Activated CD8-positive, alpha-beta T cell treated with anti-CD3 and anti-CD28 coated beads, Interleukin-2, amount 10 ng/mL, durations not matched to agents 7 days and 5 days (primary cell): ENCODE results near the gene TMEM63C. TPM values are rescaled to one million over a fixed set of nuclear protein-coding genes. Genes with fewer than 3 reads are reported as not detected.

Experiments
- ATAC-seq: fragments of 150-1000 bp; cut with Tn5 transposase; one replicate; pipeline ENCODE4 v1.10.0; 2021; ENCODE audit warnings: moderate library complexity
- CTCF ChIA-PET: fragments of 350-600 bp; sonication (Branson Sonifier 250); formaldehyde crosslinking; loops from one replicate; lab custom pipeline; 2021; ENCODE audit warnings: antibody characterized with exemption; lab: Charles Lee
- POLR2A ChIA-PET: fragments of 350-600 bp; sonication (Branson Sonifier 250); formaldehyde crosslinking; loops from one replicate; lab custom pipeline; 2021; ENCODE audit warnings: antibody characterized with exemption; lab: Charles Lee
- DNase-seq: peaks from one replicate; pipeline ENCODE4 v3.0.0-alpha.2; 2020
- H3K27ac Mint-ChIP-seq: one replicate; pipeline ENCODE4 v1.8.0; 2021; ENCODE audit warnings: mild to moderate bottlenecking, mixed read lengths
- H3K27me3 Mint-ChIP-seq: one replicate; pipeline ENCODE4 v1.8.0; 2021; ENCODE audit warnings: low read depth, mixed read lengths
- H3K36me3 Mint-ChIP-seq: one replicate; pipeline ENCODE4 v1.8.0; 2021; ENCODE audit warnings: low read depth, mixed read lengths
- H3K4me1 Mint-ChIP-seq: one replicate; pipeline ENCODE4 v1.8.0; 2021; ENCODE audit warnings: low read depth, mixed read lengths
- H3K4me3 Mint-ChIP-seq: one replicate; pipeline ENCODE4 v1.8.0; 2021; ENCODE audit warnings: mild to moderate bottlenecking, mixed read lengths
- H3K9me3 Mint-ChIP-seq: one replicate; pipeline ENCODE4 v1.8.0; 2022; ENCODE audit warnings: mixed read lengths; ENCODE audit not compliant: insufficient read depth
- total RNA-seq, 2 experiments: library from RNA; stranded (reverse); gene quantifications; one replicate each; pipeline ENCODE4 v1.2.3, GENCODE V29; 2021

The TMEM63C gene
- total RNA-seq, 2 experiments from 2014 or later = 0.73 to 0.74 TPM

DNA sequence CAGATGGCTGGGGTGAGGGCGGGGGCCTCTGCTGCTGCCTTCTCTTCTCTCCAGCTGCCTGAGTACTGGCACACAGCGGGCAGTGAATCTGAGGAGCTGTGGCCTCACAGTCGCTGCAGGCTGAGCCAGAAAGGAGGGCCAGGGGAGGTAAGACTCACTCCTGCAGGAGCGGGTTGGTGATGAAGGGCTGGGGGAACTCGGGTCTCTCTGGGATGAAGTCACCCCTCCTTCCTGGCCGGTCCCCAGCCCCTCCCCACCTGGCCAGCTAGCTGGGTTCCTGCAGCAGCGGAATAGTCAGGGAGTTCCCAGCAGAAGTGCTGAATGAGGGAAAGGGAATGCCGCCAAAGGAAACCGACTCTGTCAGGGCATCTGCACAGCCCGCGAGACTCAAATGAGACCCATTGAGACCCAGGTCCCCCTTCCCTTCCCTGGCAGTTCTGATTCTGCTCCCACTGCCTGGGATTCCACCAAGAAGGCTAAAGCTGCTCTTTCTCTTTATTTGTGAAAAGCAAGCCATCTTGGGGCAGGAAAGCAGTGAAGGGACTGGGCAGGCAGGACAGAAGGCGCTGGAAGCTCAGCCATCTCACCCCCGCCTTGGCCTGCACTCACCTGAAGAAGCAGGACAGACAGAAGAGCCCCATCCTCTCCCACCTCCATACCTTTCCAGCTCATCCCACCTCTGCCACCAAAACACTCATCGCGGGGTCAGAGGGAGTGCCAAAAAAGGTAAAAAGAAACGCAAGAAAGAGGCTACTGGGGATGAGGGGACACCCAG is 84.2 kb downstream of the TMEM63C start:
- ATAC-seq (no peak), DNase-seq (no peak)
- peaks cover 35% of the 10 kb centered on the region for H3K27me3 Mint-ChIP-seq
- peaks cover 4% of the 10 kb centered on the region for H3K4me1 Mint-ChIP-seq
- POLR2A ChIA-PET = no interaction called here
- H3K36me3 Mint-ChIP-seq = no peaks in the 10 kb centered on the region
- no peak overlapping the region for H3K27ac Mint-ChIP-seq
- CTCF ChIA-PET = interaction anchor here (1.5 kb wide), 1 partner anchor 24 kb away, joined by 3 read pairs; no protein-coding TSS in a partner anchor
- H3K4me3 Mint-ChIP-seq = no peak overlapping the region
- H3K9me3 Mint-ChIP-seq = no peaks in the 10 kb centered on the region

DNA sequence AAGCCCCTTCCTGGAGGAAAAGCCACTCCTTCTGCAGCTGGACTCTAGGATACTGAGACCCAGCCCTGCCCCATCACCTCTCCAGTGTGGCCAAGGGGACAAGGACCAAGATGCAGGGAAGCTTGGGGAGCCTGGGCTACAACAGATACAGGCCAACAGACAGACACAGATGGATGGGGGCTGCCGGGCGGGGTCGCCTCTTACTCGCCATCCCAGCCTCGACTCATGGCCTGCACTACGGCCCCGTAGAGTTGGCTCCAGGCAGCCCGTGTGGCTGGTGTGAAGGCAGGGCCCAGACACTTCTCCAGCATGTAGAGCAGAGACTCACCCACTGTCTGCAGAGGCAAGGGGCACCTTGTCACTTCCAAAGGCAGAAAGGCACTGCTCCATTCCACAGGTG is 84.7 kb downstream of the TMEM63C start:
- Mint-ChIP-seq H3K27me3 (peaks cover 38% of the 10 kb centered on the region), H3K9me3 (no peaks in the 10 kb centered on the region), H3K27ac (no peak overlapping the region), H3K36me3 (no peaks in the 10 kb centered on the region), H3K4me3 (no peak overlapping the region), H3K4me1 (peaks cover 4% of the 10 kb centered on the region)
- ATAC-seq (no peak), DNase-seq (no peak)
- ChIA-PET POLR2A (no interaction called here), CTCF (interaction anchor here (1.5 kb wide), 1 partner anchor 25 kb away, joined by 3 read pairs; no protein-coding TSS in a partner anchor)

DNA sequence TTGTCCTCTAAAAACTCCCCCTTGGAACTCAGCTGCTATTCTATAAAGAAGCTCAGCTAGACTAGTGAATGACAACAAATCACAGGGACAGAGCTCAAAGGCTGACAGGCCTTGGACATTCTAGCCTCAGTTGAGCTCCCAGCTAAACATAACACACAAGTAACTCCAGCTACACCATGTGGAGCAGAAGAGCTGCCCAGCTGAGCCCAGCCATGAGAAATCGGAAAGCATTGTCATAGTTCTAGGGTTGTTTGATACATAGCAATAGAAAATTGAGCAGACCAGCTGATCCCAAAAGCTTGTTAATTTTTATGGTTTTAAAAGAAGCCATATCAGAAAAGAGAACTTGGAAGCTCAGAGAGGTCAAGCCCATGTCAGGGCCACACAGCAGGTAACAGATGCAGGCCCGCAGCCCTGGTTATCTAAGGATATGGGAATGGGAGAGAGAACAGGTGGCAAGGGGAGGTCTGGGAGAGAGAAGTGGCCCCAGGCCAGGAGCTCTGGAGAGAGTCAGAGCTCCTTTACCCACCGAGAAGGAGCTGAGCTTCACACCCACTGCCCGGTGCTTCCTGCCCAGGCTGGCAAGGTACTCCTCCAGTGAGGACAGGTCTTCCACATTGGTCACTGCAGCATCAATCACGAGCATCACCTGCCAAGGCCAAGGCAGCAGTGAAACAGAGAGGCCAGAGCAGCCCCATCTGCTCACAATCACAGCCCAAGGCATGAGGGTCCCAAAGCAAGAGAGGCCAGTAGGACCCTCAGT is 86.5 kb downstream of the TMEM63C start:
- ChIA-PET CTCF (no interaction called here), POLR2A (no interaction called here)
- DNase-seq (no peak), ATAC-seq (no peak)
- no peak overlapping the region for H3K4me3 Mint-ChIP-seq
- no peaks in the 10 kb centered on the region for H3K9me3 Mint-ChIP-seq
- no peaks in the 10 kb centered on the region for H3K36me3 Mint-ChIP-seq
- H3K4me1 Mint-ChIP-seq = peaks cover 4% of the 10 kb centered on the region
- H3K27me3 Mint-ChIP-seq = peaks cover 41% of the 10 kb centered on the region
- no peak overlapping the region for H3K27ac Mint-ChIP-seq

DNA sequence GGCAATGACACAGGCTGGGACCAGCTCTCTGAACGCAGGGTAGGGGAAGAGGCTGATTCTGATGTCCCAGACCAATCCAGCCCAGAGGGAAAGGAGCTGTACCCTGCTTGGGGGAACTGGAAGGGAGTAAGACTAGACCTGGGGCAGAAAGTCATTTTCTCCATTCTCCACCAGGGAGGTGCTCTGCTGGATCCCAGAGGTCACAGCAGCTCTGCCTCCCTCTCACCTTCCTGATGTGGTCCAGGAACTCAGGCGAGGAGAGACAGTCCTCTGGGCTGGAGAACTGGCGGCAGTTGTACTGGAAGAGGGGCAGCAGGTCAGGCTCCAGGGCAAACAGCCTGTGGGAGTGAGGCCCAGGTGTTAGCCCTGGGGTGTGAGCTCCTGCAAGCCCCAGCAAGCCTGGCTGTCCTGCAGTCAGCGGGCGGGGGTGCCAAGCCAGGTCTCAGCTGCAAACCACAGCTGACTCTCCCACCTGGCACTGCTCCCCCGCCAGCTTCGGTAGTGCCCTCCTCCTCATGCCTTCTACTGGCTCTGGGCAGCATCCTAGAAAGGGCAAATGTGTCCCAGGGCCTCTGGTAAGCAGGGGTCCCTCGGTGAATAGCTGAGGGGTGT is 87.5 kb downstream of the TMEM63C start:
- Mint-ChIP-seq H3K27me3 (peaks cover 34% of the 10 kb centered on the region), H3K4me1 (peaks cover 4% of the 10 kb centered on the region)
- CTCF ChIA-PET = no interaction called here

DNA sequence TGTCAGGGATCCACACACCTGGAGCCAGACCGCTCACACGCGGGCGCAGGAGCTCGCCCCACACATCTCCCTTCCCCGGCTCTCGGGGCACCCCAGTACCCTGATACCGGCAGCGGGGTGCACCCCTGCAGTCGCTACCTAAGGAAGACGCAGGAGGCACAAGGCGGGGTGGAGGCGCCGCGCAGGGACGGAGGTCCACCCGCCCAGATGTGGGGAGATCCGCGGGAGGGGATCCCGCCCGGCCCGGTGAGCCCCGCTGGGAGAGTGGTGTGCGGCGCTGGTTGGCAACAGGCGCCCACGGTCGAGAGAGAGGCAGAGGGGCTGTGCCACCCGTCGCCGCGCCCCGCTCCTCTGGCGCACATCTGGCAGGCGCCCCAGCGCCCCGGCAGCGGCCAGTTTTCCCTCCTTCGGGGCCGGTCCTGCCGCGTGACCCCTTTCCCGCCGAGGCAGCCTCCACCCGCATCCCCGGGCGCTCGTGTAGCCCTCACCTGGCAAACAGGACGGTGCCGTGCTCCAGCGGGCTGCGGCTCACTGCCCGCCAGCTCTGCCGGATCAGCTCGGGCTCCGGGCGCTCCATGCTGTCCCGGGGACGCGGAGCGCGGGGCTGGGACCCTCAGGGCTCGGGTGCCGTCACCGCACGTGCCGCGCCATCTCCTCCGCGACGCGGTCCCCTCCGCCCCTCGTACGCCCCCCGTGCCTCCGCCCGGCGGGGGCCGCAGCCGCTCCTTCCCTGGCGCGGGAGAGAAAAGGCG is 88.9 kb downstream of the TMEM63C start:
- Mint-ChIP-seq H3K9me3 (no peaks in the 10 kb centered on the region), H3K4me1 (peaks cover 3% of the 10 kb centered on the region), H3K27me3 (peaks cover 34% of the 10 kb centered on the region), H3K4me3 (no peak overlapping the region), H3K36me3 (no peaks in the 10 kb centered on the region), H3K27ac (no peak overlapping the region)
- no peak for DNase-seq
- ATAC-seq = no peak
- ChIA-PET POLR2A (no interaction called here), CTCF (no interaction called here)

More for the DNA sequence above, 87.5 kb downstream of the TMEM63C start:
- Mint-ChIP-seq H3K27ac (no peak overlapping the region), H3K4me3 (no peak overlapping the region), H3K36me3 (no peaks in the 10 kb centered on the region), H3K9me3 (no peaks in the 10 kb centered on the region)
- POLR2A ChIA-PET = no interaction called here
- ATAC-seq (no peak), DNase-seq (no peak)

GRCh38 chr14:77271113-77271710 is 89.6 kb downstream of the TMEM63C start, which contains the start of gene NGB:
Gene NGB, minus strand, starts transcription at chr14:77271206. Its CDS starts 269 bp downstream, at chr14:77270937.
- DNase-seq = no peak
- Mint-ChIP-seq H3K9me3 (no peaks in the 10 kb centered on the region), H3K4me3 (no peak within 1 kb of the TSS), H3K27me3 (peaks cover 34% of the 10 kb centered on the region), H3K36me3 (no peaks in the 10 kb centered on the region), H3K4me1 (peaks cover 3% of the 10 kb centered on the region), H3K27ac (no peak within 1 kb of the TSS)
- CTCF ChIA-PET = no interaction called here
- POLR2A ChIA-PET = no interaction called here
- no peak for ATAC-seq

- H3K4me3 Mint-ChIP-seq = no peak overlapping the region
- DNase-seq (no peak), ATAC-seq (no peak)
- H3K27me3 Mint-ChIP-seq = peaks cover 34% of the 10 kb centered on the region
- H3K27ac Mint-ChIP-seq = no peak overlapping the region
- H3K4me1 Mint-ChIP-seq = peaks cover 3% of the 10 kb centered on the region
- ChIA-PET CTCF (interaction anchor here (1.4 kb wide), 1 partner anchor 59 kb away, joined by 5 read pairs; no protein-coding TSS in a partner anchor), POLR2A (no interaction called here)
- H3K9me3 Mint-ChIP-seq = no peaks in the 10 kb centered on the region
- H3K36me3 Mint-ChIP-seq = no peaks in the 10 kb centered on the region
These were observed 90.7 kb downstream of the TMEM63C start for GRCh38 chr14:77272261-77272660.

DNA sequence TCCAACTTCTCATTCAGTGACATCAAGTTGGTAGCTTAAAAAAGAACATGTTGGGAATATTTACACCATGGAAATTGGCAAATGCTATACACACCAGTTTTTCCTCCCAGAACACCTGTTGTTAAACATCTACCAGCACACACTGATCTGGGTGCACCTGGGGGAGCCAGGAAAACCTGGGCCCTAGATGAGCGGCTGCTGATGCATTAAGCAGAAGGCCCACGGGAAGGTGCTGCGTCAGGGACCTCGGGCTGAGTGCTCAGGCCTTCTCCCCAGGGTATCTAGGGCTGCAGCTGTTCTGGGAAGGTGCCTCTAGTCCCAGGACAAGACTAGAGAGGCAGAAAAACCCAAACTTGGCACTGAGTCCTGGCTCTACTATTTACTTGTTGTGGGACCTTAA is 92.2 kb downstream of the TMEM63C start:
- DNase-seq (no peak), ATAC-seq (no peak)
- Mint-ChIP-seq H3K36me3 (no peaks in the 10 kb centered on the region), H3K4me1 (peaks cover 3% of the 10 kb centered on the region), H3K9me3 (no peaks in the 10 kb centered on the region), H3K4me3 (no peak overlapping the region), H3K27me3 (peaks cover 25% of the 10 kb centered on the region), H3K27ac (no peak overlapping the region)
- ChIA-PET POLR2A (interaction anchor here (0.6 kb wide), 1 partner anchor 57 kb away, joined by 3 read pairs; no protein-coding TSS in a partner anchor), CTCF (interaction anchor here (0.9 to 1.4 kb wide), 3 partner anchors 30 to 61 kb away, joined by 3 to 5 read pairs (median 5); no protein-coding TSS in a partner anchor)

DNA sequence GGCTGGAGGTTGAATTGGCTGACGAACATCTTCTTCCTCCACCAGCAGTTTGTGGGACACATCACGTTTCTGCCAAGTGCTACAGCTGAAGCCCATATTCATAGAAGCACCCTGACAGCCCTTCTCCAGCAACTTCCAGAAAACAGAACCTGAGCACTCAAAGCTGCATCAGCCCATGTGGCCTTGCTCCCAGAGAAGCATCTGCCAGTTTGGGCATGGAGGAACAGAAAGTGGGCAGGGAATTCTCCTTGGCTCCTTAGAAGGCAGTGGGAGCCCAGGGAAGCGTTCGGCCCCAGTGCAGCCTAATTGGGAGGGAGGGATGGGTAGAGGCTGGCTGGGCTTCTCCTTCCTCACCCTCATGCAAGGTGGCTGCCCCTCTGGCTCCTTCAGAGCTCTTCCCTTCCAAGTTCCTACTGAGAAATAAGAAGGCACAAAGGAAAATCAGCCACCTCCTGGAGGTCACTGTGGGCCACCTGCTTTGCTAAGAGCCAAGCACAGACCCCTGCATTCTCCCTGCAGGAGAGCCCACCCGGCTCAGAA is 93.5 kb downstream of the TMEM63C start:
- POLR2A ChIA-PET = no interaction called here
- ATAC-seq = no peak
- no peaks in the 10 kb centered on the region for H3K9me3 Mint-ChIP-seq
- DNase-seq = no peak
- H3K4me1 Mint-ChIP-seq = no peaks in the 10 kb centered on the region
- CTCF ChIA-PET = no interaction called here
- H3K36me3 Mint-ChIP-seq = no peaks in the 10 kb centered on the region
- no peak overlapping the region for H3K4me3 Mint-ChIP-seq
- H3K27ac Mint-ChIP-seq = no peak overlapping the region
- peaks cover 15% of the 10 kb centered on the region for H3K27me3 Mint-ChIP-seq

- POLR2A ChIA-PET = no interaction called here
- Mint-ChIP-seq H3K27ac (no peak overlapping the region), H3K4me1 (no peaks in the 10 kb centered on the region)
These were observed 94.0 kb downstream of the TMEM63C start for GRCh38 chr14:77275601-77276017.

More at GRCh38 chr14:77275601-77276017, 94.0 kb downstream of the TMEM63C start:
- ATAC-seq = no peak
- CTCF ChIA-PET = no interaction called here
- no peaks in the 10 kb centered on the region for H3K9me3 Mint-ChIP-seq
- no peak overlapping the region for H3K4me3 Mint-ChIP-seq
- H3K27me3 Mint-ChIP-seq = peaks cover 13% of the 10 kb centered on the region
- DNase-seq = no peak
- no peaks in the 10 kb centered on the region for H3K36me3 Mint-ChIP-seq
